SK-N-MC (cell line): Measurements from ENCODE around the gene NME4.

Source experiments
- EZH2 ChIP-seq: fragments of 200-600 bp; sonication (generic); IDR thresholded peaks from one replicate; pipeline ENCODE4 v1.6.1; 2017; ENCODE audit warnings: antibody characterized with exemption
- FOXP2 ChIP-seq: optimal IDR thresholded peaks from 2 replicates; pipeline ENCODE3; 2011; ENCODE audit warnings: mild to moderate bottlenecking, moderate library complexity; ENCODE audit not compliant: insufficient read depth; ENCODE audit errors: extremely low read length, control extremely low read depth
- POLR2AphosphoS5 ChIP-seq: IDR thresholded peaks from 2 replicates; pipeline ENCODE4 v1.6.1; 2012; ENCODE audit warnings: mild to moderate bottlenecking, low read depth, low read length, borderline replicate concordance

GRCh38 chr16:373848-374615 is 23.0 kb upstream of the NME4 start:
- no peak for TF ChIP-seq POLR2AphosphoS5
- TF ChIP-seq EZH2: no peak
- TF ChIP-seq FOXP2: no peak
